Measurements from ENCODE around the gene ST8SIA2.

The ST8SIA2 gene

GRCh38 chr15:92361321-92362000 is 32.2 kb upstream of the ST8SIA2 start:
- Histone ChIP-seq H4K8ac (ENCODE audit: low read depth, low read length) (no peak overlapping the region), H4K12ac (ENCODE audit: low read depth, low read length) (no peak overlapping the region), H3K79me2 (ENCODE audit: control insufficient read depth, insufficient read depth, low read length, poor library complexity) (no peaks in the 10 kb centered on the region), H3K18ac (ENCODE audit: low read length) (no peak overlapping the region), H3K14ac (ENCODE audit: low read length) (no peak overlapping the region), H2AFZ (ENCODE audit: insufficient read depth, low read length, poor library complexity) (no peak overlapping the region), H3K27ac (ENCODE audit: low read depth, low read length) (no peak overlapping the region), H2BK120ac (ENCODE audit: insufficient read depth, low read length, poor library complexity) (no peak overlapping the region), H4K91ac (ENCODE audit: low read depth, low read length) (no peak overlapping the region), H2BK12ac (ENCODE audit: low read length) (no peak overlapping the region), H3K27me3 (ENCODE audit: insufficient read depth, low read length) (no peaks in the 10 kb centered on the region), H3K4me2 (ENCODE audit: low read length) (no peak overlapping the region), H3K4me1 (ENCODE audit: control insufficient read depth in 1 of 2, insufficient read depth in 2 of 2, low read length in 2 of 2) (no peaks in the 10 kb centered on the region), H2AK5ac (ENCODE audit: low read length) (no peak overlapping the region), H3K9me3 (ENCODE audit: insufficient read depth, low read depth, low read length) (no peaks in the 10 kb centered on the region), H3K9ac (ENCODE audit: low read length) (no peak overlapping the region), H3K23ac (ENCODE audit: low read length) (no peak overlapping the region), H3K79me1 (ENCODE audit: low read length) (no peaks in the 10 kb centered on the region), H3K4ac (ENCODE audit: low read depth, low read length) (no peak overlapping the region), H3K36me3 (ENCODE audit: control insufficient read depth in 1 of 2, insufficient read depth in 2 of 2, low read length in 2 of 2) (no peaks in the 10 kb centered on the region), H2BK5ac (ENCODE audit: low read depth, low read length, poor library complexity) (no peak overlapping the region), H3K4me3 (ENCODE audit: low read depth, low read length) (no peak overlapping the region)
- peak; percentile 67 to 74 for DNase-seq
- no CpG with 5 or more reads among the region's 10 CpGs for WGBS (ENCODE audit: extremely low coverage, insufficient coverage, insufficient read length)

GRCh38 chr15:92362001-92362350 is 31.7 kb upstream of the ST8SIA2 start:
- Histone ChIP-seq H3K36me3 (ENCODE audit: control insufficient read depth in 1 of 2, insufficient read depth in 2 of 2, low read length in 2 of 2) (no peaks in the 10 kb centered on the region), H3K27me3 (ENCODE audit: insufficient read depth, low read length) (no peaks in the 10 kb centered on the region), H3K9me3 (ENCODE audit: insufficient read depth, low read depth, low read length) (no peaks in the 10 kb centered on the region), H3K23ac (ENCODE audit: low read length) (no peak overlapping the region), H3K4me2 (ENCODE audit: low read length) (no peak overlapping the region), H3K14ac (ENCODE audit: low read length) (no peak overlapping the region), H4K8ac (ENCODE audit: low read depth, low read length) (no peak overlapping the region), H3K4me1 (ENCODE audit: control insufficient read depth in 1 of 2, insufficient read depth in 2 of 2, low read length in 2 of 2) (no peaks in the 10 kb centered on the region), H2AK5ac (ENCODE audit: low read length) (no peak overlapping the region), H3K27ac (ENCODE audit: low read depth, low read length) (no peak overlapping the region), H2BK12ac (ENCODE audit: low read length) (no peak overlapping the region), H2AFZ (ENCODE audit: insufficient read depth, low read length, poor library complexity) (no peak overlapping the region), H2BK120ac (ENCODE audit: insufficient read depth, low read length, poor library complexity) (no peak overlapping the region), H2BK5ac (ENCODE audit: low read depth, low read length, poor library complexity) (no peak overlapping the region), H3K4ac (ENCODE audit: low read depth, low read length) (no peak overlapping the region), H4K12ac (ENCODE audit: low read depth, low read length) (no peak overlapping the region), H3K79me2 (ENCODE audit: control insufficient read depth, insufficient read depth, low read length, poor library complexity) (no peaks in the 10 kb centered on the region), H3K9ac (ENCODE audit: low read length) (no peak overlapping the region), H4K91ac (ENCODE audit: low read depth, low read length) (no peak overlapping the region), H3K18ac (ENCODE audit: low read length) (no peak overlapping the region), H3K4me3 (ENCODE audit: low read depth, low read length) (no peak overlapping the region), H3K79me1 (ENCODE audit: low read length) (no peaks in the 10 kb centered on the region)
- no CpG with 5 or more reads among the region's 3 CpGs for WGBS (ENCODE audit: extremely low coverage, insufficient coverage, insufficient read length)
- DNase-seq, result peak; percentile 17 to 62

- Histone ChIP-seq H3K9me3 (ENCODE audit: insufficient read depth, low read depth, low read length) (no peaks in the 10 kb centered on the region), H2BK12ac (ENCODE audit: low read length) (no peak overlapping the region), H3K14ac (ENCODE audit: low read length) (no peak overlapping the region), H2AFZ (ENCODE audit: insufficient read depth, low read length, poor library complexity) (no peak overlapping the region), H4K12ac (ENCODE audit: low read depth, low read length) (no peak overlapping the region), H2BK5ac (ENCODE audit: low read depth, low read length, poor library complexity) (no peak overlapping the region), H3K4me2 (ENCODE audit: low read length) (no peak overlapping the region), H4K91ac (ENCODE audit: low read depth, low read length) (no peak overlapping the region), H3K4me1 (ENCODE audit: control insufficient read depth in 1 of 2, insufficient read depth in 2 of 2, low read length in 2 of 2) (no peaks in the 10 kb centered on the region), H3K9ac (ENCODE audit: low read length) (no peak overlapping the region), H3K36me3 (ENCODE audit: control insufficient read depth in 1 of 2, insufficient read depth in 2 of 2, low read length in 2 of 2) (no peaks in the 10 kb centered on the region), H3K4me3 (ENCODE audit: low read depth, low read length) (no peak overlapping the region), H3K27me3 (ENCODE audit: insufficient read depth, low read length) (no peaks in the 10 kb centered on the region), H3K23ac (ENCODE audit: low read length) (no peak overlapping the region), H2BK120ac (ENCODE audit: insufficient read depth, low read length, poor library complexity) (no peak overlapping the region), H3K79me1 (ENCODE audit: low read length) (no peaks in the 10 kb centered on the region), H4K8ac (ENCODE audit: low read depth, low read length) (no peak overlapping the region), H3K4ac (ENCODE audit: low read depth, low read length) (no peak overlapping the region), H2AK5ac (ENCODE audit: low read length) (no peak overlapping the region), H3K79me2 (ENCODE audit: control insufficient read depth, insufficient read depth, low read length, poor library complexity) (no peaks in the 10 kb centered on the region), H3K27ac (ENCODE audit: low read depth, low read length) (no peak overlapping the region), H3K18ac (ENCODE audit: low read length) (no peak overlapping the region)
- DNase-seq, result peak in 1 of 2 donors; percentile 18
- no CpG with 5 or more reads among the region's 6 CpGs for WGBS (ENCODE audit: extremely low coverage, insufficient coverage, insufficient read length)
Observed at GRCh38 chr15:92365084-92365483, 28.6 kb upstream of the ST8SIA2 start.

DNA sequence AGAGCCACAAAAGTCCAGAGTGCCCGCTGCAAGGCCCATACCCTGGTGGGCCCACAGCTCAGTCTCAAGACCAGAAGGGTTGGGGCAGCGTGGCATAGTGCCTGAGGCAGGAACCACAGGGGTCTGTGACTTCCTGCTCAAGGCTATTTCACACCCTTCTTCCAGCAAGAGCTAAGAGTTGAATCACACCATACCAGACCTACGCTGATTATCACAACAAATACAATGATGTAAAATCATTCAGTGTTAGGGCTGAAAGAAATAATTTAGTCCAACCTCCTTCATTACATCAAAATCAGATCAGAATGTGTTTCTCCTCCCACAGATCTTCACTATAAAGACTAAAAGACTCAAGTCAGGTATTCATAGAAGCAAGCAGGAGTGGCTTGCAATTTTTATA is 27.8 kb upstream of the ST8SIA2 start:
- Histone ChIP-seq H3K79me2 (ENCODE audit: control insufficient read depth, insufficient read depth, low read length, poor library complexity) (no peaks in the 10 kb centered on the region), H4K91ac (ENCODE audit: low read depth, low read length) (no peak overlapping the region), H2AFZ (ENCODE audit: insufficient read depth, low read length, poor library complexity) (no peak overlapping the region), H3K4me1 (ENCODE audit: control insufficient read depth in 1 of 2, insufficient read depth in 2 of 2, low read length in 2 of 2) (no peaks in the 10 kb centered on the region), H3K4ac (ENCODE audit: low read depth, low read length) (no peak overlapping the region), H4K12ac (ENCODE audit: low read depth, low read length) (no peak overlapping the region), H2BK120ac (ENCODE audit: insufficient read depth, low read length, poor library complexity) (no peak overlapping the region), H4K8ac (ENCODE audit: low read depth, low read length) (no peak overlapping the region), H3K9me3 (ENCODE audit: insufficient read depth, low read depth, low read length) (no peaks in the 10 kb centered on the region), H3K27ac (ENCODE audit: low read depth, low read length) (no peak overlapping the region), H3K4me3 (ENCODE audit: low read depth, low read length) (no peak overlapping the region), H3K14ac (ENCODE audit: low read length) (no peak overlapping the region), H3K4me2 (ENCODE audit: low read length) (no peak overlapping the region), H3K36me3 (ENCODE audit: control insufficient read depth in 1 of 2, insufficient read depth in 2 of 2, low read length in 2 of 2) (no peaks in the 10 kb centered on the region), H3K18ac (ENCODE audit: low read length) (no peak overlapping the region), H3K9ac (ENCODE audit: low read length) (no peak overlapping the region), H2BK5ac (ENCODE audit: low read depth, low read length, poor library complexity) (no peak overlapping the region), H3K27me3 (ENCODE audit: insufficient read depth, low read length) (no peaks in the 10 kb centered on the region), H2BK12ac (ENCODE audit: low read length) (no peak overlapping the region), H2AK5ac (ENCODE audit: low read length) (no peak overlapping the region), H3K23ac (ENCODE audit: low read length) (no peak overlapping the region), H3K79me1 (ENCODE audit: low read length) (no peaks in the 10 kb centered on the region)
- DNase-seq, result no peak
- WGBS (ENCODE audit: extremely low coverage, insufficient coverage, insufficient read length), result no CpG with 5 or more reads among the region's 3 CpGs
